ENCODE results near the gene ZBTB17.
"Not testable (repeated sequence)": the region's sequence is repeated elsewhere in the genome, so short reads cannot be mapped to it uniquely, and the experiment has no call there.

ZBTB17 gene

DNA sequence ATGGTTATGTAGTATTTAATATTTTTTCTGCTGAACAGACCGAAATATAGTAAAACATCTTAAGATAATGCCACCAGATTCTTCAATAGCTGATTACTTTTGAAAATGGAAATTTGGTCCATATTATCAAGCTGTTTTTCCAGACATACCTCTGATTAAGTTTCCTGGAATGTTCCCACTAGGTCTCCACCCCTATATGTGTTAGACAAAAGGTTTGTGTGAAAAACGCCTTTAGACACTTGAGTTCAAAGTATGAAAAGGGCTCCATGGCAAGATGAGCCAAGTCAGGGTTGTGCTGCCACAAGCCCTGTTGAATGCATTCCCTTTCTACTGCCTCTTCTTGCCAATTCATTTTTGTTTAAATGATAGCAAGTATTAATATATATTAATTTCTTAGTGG lies 52.7 kb downstream of the ZBTB17 start:
- H3K27ac ChIP-seq, result no peak overlapping the region
- TF ChIP-seq, protein P1, sequence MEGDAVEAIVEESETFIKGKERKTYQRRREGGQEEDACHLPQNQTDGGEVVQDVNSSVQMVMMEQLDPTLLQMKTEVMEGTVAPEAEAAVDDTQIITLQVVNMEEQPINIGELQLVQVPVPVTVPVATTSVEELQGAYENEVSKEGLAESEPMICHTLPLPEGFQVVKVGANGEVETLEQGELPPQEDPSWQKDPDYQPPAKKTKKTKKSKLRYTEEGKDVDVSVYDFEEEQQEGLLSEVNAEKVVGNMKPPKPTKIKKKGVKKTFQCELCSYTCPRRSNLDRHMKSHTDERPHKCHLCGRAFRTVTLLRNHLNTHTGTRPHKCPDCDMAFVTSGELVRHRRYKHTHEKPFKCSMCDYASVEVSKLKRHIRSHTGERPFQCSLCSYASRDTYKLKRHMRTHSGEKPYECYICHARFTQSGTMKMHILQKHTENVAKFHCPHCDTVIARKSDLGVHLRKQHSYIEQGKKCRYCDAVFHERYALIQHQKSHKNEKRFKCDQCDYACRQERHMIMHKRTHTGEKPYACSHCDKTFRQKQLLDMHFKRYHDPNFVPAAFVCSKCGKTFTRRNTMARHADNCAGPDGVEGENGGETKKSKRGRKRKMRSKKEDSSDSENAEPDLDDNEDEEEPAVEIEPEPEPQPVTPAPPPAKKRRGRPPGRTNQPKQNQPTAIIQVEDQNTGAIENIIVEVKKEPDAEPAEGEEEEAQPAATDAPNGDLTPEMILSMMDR (conservative IDR thresholded peaks at IDR 0.05), result no peak

DNA sequence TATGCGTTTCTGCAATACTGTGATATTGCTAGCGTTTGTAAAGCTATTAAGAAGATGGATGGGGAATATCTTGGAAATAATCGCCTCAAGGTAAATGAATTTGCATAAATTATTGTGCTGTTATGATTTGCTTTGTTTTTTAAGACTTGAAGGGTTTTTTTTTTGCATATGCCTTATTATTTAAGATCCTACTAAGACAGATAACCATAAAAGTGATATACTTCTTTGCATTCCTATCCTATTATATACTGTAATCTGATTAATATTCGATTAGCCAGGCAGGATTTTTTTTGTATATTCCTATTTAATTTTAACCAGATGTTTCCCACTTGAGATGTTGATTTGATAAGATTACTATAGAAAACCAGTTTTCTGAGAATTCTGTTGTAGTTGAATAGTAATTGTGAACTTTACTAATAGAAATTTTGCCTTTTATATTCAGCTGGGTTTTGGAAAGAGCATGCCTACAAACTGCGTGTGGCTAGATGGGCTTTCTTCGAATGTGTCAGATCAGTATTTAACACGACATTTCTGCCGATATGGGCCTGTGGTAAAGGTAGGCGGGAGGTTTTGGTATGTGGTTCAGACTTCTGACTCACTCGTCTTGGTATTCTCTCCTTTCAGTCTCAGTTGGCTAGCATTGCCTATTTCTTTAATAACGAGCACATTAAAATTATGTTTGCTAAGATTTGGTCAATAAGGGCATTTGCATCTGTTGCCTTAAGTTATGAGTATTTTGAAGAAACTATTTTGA lies 56.8 kb downstream of the ZBTB17 start:
- H3K27ac ChIP-seq, result no peak overlapping the region
- TF ChIP-seq, protein P1 (conservative IDR thresholded peaks at IDR 0.05), result no peak

DNA sequence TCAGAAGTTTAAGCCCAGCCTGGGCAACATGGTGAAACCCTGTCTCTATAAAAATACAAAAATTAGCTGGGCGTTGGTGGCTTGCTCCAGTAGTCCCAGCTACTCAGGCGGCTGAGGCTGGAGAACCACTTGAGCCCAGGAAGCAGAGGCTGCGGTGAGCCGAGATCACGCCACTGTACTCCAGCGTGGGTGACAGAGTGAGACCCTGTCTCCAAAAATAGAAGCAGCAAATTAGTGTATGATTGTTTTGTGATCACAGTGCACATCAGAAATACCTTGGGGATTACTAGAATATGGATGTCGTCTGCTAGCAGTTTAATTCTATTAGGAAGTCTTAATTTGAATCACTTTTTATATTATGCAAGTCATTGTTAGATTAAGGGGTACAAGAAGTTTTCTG lies 59.0 kb downstream of the ZBTB17 start:
- no peak overlapping the region for H3K27ac ChIP-seq
- TF ChIP-seq, protein P1 (conservative IDR thresholded peaks at IDR 0.05), result no peak

DNA sequence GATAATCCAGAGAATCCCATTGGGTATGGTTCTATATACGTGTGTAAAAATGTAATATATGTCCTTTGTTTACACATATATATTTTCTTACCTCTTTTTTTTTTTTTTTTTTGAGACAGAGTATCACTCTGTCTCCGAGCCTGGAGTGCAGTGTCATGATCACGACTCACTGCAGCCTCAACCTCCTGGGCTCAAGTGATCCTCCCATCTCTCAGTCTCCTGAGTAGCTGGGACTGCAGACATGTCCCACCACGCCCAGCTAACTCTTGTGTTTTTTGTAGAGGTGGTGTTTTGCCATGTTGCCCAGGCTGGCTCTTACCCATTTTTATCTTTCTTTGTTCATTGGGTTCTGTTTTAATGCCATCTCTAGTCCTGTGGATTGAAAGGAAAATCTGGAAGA lies 59.5 kb downstream of the ZBTB17 start:
- H3K27ac ChIP-seq, result no peak overlapping the region
- TF ChIP-seq, protein P1 (conservative IDR thresholded peaks at IDR 0.05), result no peak

DNA sequence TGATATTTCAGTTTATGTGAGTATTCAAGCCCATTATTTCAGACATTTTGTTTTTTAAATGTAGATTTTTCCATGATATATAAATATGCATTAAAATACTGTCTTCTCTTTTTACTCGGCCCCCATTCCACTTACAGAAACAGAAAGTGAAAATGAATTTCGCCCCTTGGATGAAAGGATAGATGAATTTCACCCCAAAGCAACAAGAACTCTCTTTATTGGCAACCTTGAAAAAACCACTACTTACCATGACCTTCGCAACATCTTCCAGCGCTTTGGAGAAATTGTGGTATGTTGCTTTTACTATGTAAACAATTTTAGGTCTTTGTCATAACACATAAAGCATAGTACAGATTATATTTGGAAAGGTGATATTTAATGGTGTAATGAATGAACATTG lies 59.9 kb downstream of the ZBTB17 start:
- TF ChIP-seq, protein P1 (conservative IDR thresholded peaks at IDR 0.05), result no peak
- no peak overlapping the region for H3K27ac ChIP-seq

DNA sequence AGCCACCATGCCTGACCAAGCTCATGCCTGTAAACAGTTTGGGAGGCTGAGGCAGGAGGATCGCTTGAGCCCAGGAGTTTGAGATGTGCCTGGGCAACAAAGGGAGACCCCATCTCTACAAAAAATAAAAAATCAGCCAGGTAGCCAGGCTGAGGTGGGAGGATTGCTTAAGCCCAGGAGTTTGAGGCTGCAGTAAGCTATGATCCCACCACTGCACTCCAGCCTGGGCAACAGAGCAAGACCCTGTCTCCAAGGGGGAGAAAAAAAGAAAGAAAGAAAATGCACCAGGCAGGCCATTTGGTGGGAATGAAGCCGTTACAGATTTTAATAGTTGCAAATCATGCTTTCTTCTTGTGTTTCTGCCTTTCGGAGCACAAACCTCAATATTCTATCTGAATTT lies 62.3 kb downstream of the ZBTB17 start:
- H3K27ac ChIP-seq, result not testable (repeated sequence)

DNA sequence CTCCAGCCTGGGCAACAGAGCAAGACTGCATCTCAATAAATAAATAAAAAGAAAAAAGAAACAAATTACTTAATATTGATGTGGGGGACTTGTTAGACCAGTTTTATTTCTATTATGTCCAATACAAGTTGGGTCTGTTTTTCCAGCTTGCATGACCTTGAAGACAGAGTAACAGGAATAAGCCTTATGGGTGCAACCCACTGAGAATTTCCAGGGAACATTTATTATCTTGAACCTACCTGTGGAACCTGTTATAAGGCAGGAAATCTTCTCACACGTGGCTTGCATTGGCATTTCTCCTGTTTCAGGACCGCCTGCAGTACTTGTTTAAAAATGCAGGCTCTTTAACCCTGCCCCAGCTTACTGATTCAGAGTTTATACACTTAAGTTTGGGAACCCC lies 64.0 kb downstream of the ZBTB17 start:
- peak overlapping the region; percentile 57 for H3K27ac ChIP-seq
- TF ChIP-seq, protein P1 (conservative IDR thresholded peaks at IDR 0.05), result no peak

DNA sequence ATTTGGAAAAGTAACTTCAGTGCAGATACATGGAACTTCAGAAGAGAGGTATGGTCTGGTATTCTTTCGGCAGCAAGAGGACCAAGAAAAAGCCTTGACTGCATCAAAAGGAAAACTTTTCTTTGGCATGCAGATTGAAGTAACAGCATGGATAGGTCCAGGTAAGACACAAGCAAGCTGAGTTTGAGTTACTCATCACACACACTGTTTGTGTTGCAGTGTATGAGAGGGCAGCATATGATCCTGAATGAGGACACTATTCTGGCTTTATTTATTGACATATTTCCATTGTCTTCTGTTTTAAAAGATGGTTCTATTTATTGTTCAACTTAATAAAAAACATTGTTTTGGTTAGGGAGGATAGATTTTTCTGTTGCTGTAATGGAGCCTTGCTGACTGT lies 64.8 kb downstream of the ZBTB17 start:
- TF ChIP-seq, protein P1 (conservative IDR thresholded peaks at IDR 0.05), result no peak

More for the DNA sequence above, 64.8 kb downstream of the ZBTB17 start:
- H3K27ac ChIP-seq, result peak overlapping the region; percentile 57
